ENCODE measurements around the gene SDK1.

- TF ChIP-seq CTCF (conservative IDR thresholded peaks at IDR 0.05; ENCODE audit: low read length) (no peak), EZH2phosphoT487 (IDR thresholded peaks at IDR 0.05; ENCODE audit: borderline replicate concordance, low read depth, low read length) (no peak)
These were observed 641.2 kb downstream of the SDK1 start for GRCh38 chr7:3942276-3942675.

All from OCI-LY7 (cell line).